Right lobe of liver (tissue), 4 donors: ENCODE measurements around the gene PLEKHG4B.

ENCODE experiments used
- POLR2A ChIP-seq: fragments of 450-650 bp; IDR thresholded peaks from one replicate; pipeline ENCODE4 v1.6.1; 2017; ENCODE audit warnings: antibody characterized with exemption, mild to moderate bottlenecking
- TF ChIP-seq, protein P1 (sequence below), 4 donors: fragments of 200-600 bp in 3 of 4; fragments of 450-650 bp in 1 of 4; IDR thresholded peaks; one replicate each; pipeline versions ENCODE4 v1.5.1 to v1.8.0; 2016 to 2022; ENCODE audit warnings: antibody characterized with exemption in 4 of 4, mild to moderate bottlenecking in 2 of 4
- donor health status: DM: no; HTN: no; CAD: no.
- donor health status: DM: no; HTN: no; CAD: no.
- donor health status: DM: no; HTN: yes; CAD: no.

DNA sequence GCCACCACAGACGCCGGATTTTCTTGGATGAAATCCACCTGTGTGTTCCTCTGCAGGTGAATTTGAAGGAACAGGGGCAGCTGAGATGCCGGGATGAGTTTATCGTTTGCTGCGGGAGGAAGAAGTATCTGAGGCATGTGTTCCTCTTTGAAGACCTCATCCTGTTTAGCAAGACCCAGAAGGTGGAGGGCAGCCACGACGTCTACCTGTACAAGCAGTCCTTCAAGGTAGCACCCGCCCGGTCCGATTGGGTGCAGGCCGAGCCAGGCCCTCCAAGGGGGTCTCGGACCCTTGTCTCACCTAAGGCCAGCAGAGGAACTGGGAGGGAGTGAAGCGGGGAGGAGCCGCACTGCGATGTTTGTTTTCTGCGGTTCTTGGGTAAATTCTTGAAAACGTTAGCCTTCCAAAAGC is 80.9 kb downstream of the PLEKHG4B start:
- TF ChIP-seq, protein P1, sequence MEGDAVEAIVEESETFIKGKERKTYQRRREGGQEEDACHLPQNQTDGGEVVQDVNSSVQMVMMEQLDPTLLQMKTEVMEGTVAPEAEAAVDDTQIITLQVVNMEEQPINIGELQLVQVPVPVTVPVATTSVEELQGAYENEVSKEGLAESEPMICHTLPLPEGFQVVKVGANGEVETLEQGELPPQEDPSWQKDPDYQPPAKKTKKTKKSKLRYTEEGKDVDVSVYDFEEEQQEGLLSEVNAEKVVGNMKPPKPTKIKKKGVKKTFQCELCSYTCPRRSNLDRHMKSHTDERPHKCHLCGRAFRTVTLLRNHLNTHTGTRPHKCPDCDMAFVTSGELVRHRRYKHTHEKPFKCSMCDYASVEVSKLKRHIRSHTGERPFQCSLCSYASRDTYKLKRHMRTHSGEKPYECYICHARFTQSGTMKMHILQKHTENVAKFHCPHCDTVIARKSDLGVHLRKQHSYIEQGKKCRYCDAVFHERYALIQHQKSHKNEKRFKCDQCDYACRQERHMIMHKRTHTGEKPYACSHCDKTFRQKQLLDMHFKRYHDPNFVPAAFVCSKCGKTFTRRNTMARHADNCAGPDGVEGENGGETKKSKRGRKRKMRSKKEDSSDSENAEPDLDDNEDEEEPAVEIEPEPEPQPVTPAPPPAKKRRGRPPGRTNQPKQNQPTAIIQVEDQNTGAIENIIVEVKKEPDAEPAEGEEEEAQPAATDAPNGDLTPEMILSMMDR (IDR thresholded peaks at IDR 0.05) = no peak
- TF ChIP-seq POLR2A = no peak
